Measurements from ENCODE around the gene MYO5C.

- no peak for TF ChIP-seq POLR2A (IDR thresholded peaks at IDR 0.05)
- no peak for TF ChIP-seq CTCF (IDR thresholded peaks at IDR 0.05)
Measured at GRCh38 chr15:52282418-52282817, 13.2 kb downstream of the MYO5C start.
